OCI-LY7 (cell line): ENCODE measurements around the gene KSR1. TPM values are rescaled to one million over a fixed set of nuclear protein-coding genes. Genes with fewer than 3 reads are reported as not detected.

Experiments
- BruUV-seq: library from RNA; stranded (reverse); fragments of 400-500 nt; replicated peaks from 2 replicates; lab custom pipeline; 2021; lab: Mats Ljungman, UMichigan
- CTCF ChIA-PET: fragments of 300-600 bp; sonication (Branson Sonifier 250); formaldehyde crosslinking; loops from one replicate; lab custom pipeline; 2022; ENCODE audit warnings: antibody characterized with exemption; ENCODE audit not compliant: unreplicated experiment; lab: Charles Lee
- POLR2A ChIA-PET: fragments of 300-600 bp; sonication (Branson Sonifier 250); formaldehyde crosslinking; loops from one replicate; lab custom pipeline; 2022; ENCODE audit warnings: antibody characterized with exemption; lab: Charles Lee
- DNase-seq: peaks from one replicate; pipeline ENCODE4 v3.0.0-alpha.2; 2015; ENCODE audit warnings: low spot score
- H2AFZ ChIP-seq: fragments of 200-600 bp; sonication (generic), shearing (Covaris generic); 2 replicates; pipeline ENCODE4 v1.6.1; 2014; ENCODE audit warnings: mild to moderate bottlenecking, antibody characterized with exemption, low read length, moderate library complexity
- H3K27ac ChIP-seq: fragments of 200-600 bp; sonication (generic); 2 replicates; pipeline ENCODE4 v1.5.1; 2014; ENCODE audit warnings: mixed run types, low read depth, mild to moderate bottlenecking, moderate library complexity, low read length, inconsistent platforms; ENCODE audit not compliant: poor library complexity, severe bottlenecking
- H3K36me3 ChIP-seq: fragments of 200-600 bp; sonication (generic); 2 replicates; pipeline ENCODE4 v1.6.1; 2014; ENCODE audit warnings: mild to moderate bottlenecking, antibody characterized with exemption, low read length, moderate library complexity, mixed read lengths; ENCODE audit not compliant: insufficient read depth
- H3K4me1 ChIP-seq: fragments of 200-600 bp; sonication (generic); 2 replicates; pipeline ENCODE4 v1.5.1; 2014; ENCODE audit warnings: mild to moderate bottlenecking, low read length; ENCODE audit not compliant: insufficient read depth, poor library complexity, severe bottlenecking
- H3K4me2 ChIP-seq: fragments of 200-600 bp; sonication (generic); 2 replicates; pipeline ENCODE4 v1.6.1; 2014; ENCODE audit warnings: mild to moderate bottlenecking, low read length
- H3K4me3 ChIP-seq: fragments of 200-600 bp; sonication (generic); 2 replicates; pipeline ENCODE4 v1.5.1; 2014; ENCODE audit warnings: mild to moderate bottlenecking, low read depth, low read length; ENCODE audit not compliant: poor library complexity, severe bottlenecking
- H3K79me2 ChIP-seq: fragments of 200-600 bp; sonication (generic); 2 replicates; pipeline ENCODE4 v1.6.1; 2016; ENCODE audit warnings: low read depth, mild to moderate bottlenecking, low read length, moderate library complexity, mixed read lengths; ENCODE audit not compliant: insufficient read depth
- H3K9me2 ChIP-seq: fragments of 200-600 bp; sonication (generic); 2 replicates; pipeline ENCODE4 v1.6.1; 2016; ENCODE audit warnings: mild to moderate bottlenecking, low read length, mixed read lengths; ENCODE audit not compliant: insufficient read depth
- H3K9me3 ChIP-seq: fragments of 200-600 bp; sonication (generic); 2 replicates; pipeline ENCODE4 v1.6.1; 2014; ENCODE audit warnings: mild to moderate bottlenecking, mixed run types, low read length, mixed read lengths
- H4K20me1 ChIP-seq: fragments of 200-600 bp; sonication (generic); 2 replicates; pipeline ENCODE4 v1.6.1; 2014; ENCODE audit warnings: mild to moderate bottlenecking, antibody characterized with exemption, low read length, moderate library complexity, mixed read lengths; ENCODE audit not compliant: insufficient read depth
- CTCF ChIP-seq: fragments of 200-600 bp; sonication (generic); conservative IDR thresholded peaks from 2 replicates; pipeline ENCODE4 v1.5.1; 2014; ENCODE audit warnings: mild to moderate bottlenecking, antibody characterized with exemption, low read length, moderate library complexity, mixed read lengths
- EZH2phosphoT487 ChIP-seq: fragments of 200-600 bp; sonication (generic); IDR thresholded peaks from 2 replicates; pipeline ENCODE4 v1.6.1; 2018; ENCODE audit warnings: low read depth, borderline replicate concordance, mild to moderate bottlenecking, mixed run types, antibody characterized with exemption, low read length, moderate library complexity, mixed read lengths
- intact Hi-C: fragments of 100-400 bp; cut with micrococcal nuclease; formaldehyde crosslinking; loops from one replicate; pipeline ENCODE4 v1.10.0; 2022; ENCODE audit not compliant: unreplicated experiment
- total RNA-seq, 2 experiments: library from RNA; depleted of rRNA in 1 of 2; stranded (reverse); fragments of >200 nt in 1 of 2; shearing (Covaris generic) in 1 of 2; gene quantifications; 2 replicates each; pipeline ENCODE4 v1.2.3, GENCODE V29; 2014 to 2022

KSR1 gene
- total RNA-seq, 2 experiments from 2014 or later, result 2.2 to 4.1 TPM

GRCh38 chr17:27571563-27572352 lies 115.5 kb downstream of the KSR1 start:
- intact Hi-C loops, result no loop called here

GRCh38 chr17:27572665-27573064 lies 116.4 kb downstream of the KSR1 start:
- BruUV-seq, result no TSS peak

More at GRCh38 chr17:27571563-27572352, 115.5 kb downstream of the KSR1 start:
- no peak for TF ChIP-seq EZH2phosphoT487
- Histone ChIP-seq H3K27ac (no peak overlapping the region), H3K9me3 (no peaks in the 10 kb centered on the region), H2AFZ (no peak overlapping the region), H3K79me2 (no peaks in the 10 kb centered on the region), H3K36me3 (no peaks in the 10 kb centered on the region), H4K20me1 (no peaks in the 10 kb centered on the region), H3K4me1 (no peaks in the 10 kb centered on the region), H3K4me2 (no peak overlapping the region), H3K9me2 (no peaks in the 10 kb centered on the region), H3K4me3 (no peak overlapping the region)
- POLR2A ChIA-PET, result interaction anchor here (0.6 kb wide), 1 partner anchor 11 kb away, joined by 8 read pairs; no protein-coding TSS in a partner anchor
- CTCF ChIA-PET, result no interaction called here
- no peak for DNase-seq
- BruUV-seq, result no TSS peak

GRCh38 chr17:27573548-27573947 lies 117.3 kb downstream of the KSR1 start:
- H2AFZ ChIP-seq, result no peak overlapping the region
- no peak overlapping the region for H3K4me2 ChIP-seq
- H3K79me2 ChIP-seq, result no peaks in the 10 kb centered on the region
- H4K20me1 ChIP-seq, result no peaks in the 10 kb centered on the region
- CTCF ChIA-PET, result no interaction called here
- no peaks in the 10 kb centered on the region for H3K4me1 ChIP-seq
- intact Hi-C loops, result no loop called here
- no peaks in the 10 kb centered on the region for H3K9me2 ChIP-seq
- no peak overlapping the region for H3K4me3 ChIP-seq
- no TSS peak for BruUV-seq
- POLR2A ChIA-PET, result no interaction called here
- H3K9me3 ChIP-seq, result no peaks in the 10 kb centered on the region
- no peaks in the 10 kb centered on the region for H3K36me3 ChIP-seq
- TF ChIP-seq EZH2phosphoT487, result no peak
- TF ChIP-seq CTCF, result no peak
- DNase-seq, result no peak
- no peak overlapping the region for H3K27ac ChIP-seq

More at GRCh38 chr17:27572665-27573064, 116.4 kb downstream of the KSR1 start:
- TF ChIP-seq CTCF (no peak), EZH2phosphoT487 (no peak)
- POLR2A ChIA-PET, result no interaction called here
- Histone ChIP-seq H3K36me3 (no peaks in the 10 kb centered on the region), H3K9me3 (no peaks in the 10 kb centered on the region), H3K4me3 (no peak overlapping the region), H2AFZ (no peak overlapping the region), H3K79me2 (no peaks in the 10 kb centered on the region), H3K9me2 (no peaks in the 10 kb centered on the region), H3K4me2 (no peak overlapping the region), H3K4me1 (no peaks in the 10 kb centered on the region), H3K27ac (no peak overlapping the region), H4K20me1 (no peaks in the 10 kb centered on the region)
- CTCF ChIA-PET, result no interaction called here
- intact Hi-C loops, result no loop called here
- no peak for DNase-seq
